Measurements from ENCODE around the gene MFN2.

GRCh38 chr1:11984576-11984975 is 4.3 kb downstream of the MFN2 start:
- TF ChIP-seq CTCF (IDR thresholded peaks at IDR 0.05; ENCODE audit: low read depth, low read length, missing input control) (no peak), JUND (IDR thresholded peaks at IDR 0.05) (no peak), YY1 (IDR thresholded peaks at IDR 0.05) (no peak), RAD21 (IDR thresholded peaks at IDR 0.05) (no peak)

All from liver (tissue), 3 donors.